Neural progenitor cell (in vitro differentiated cells): ENCODE measurements around the gene SCN2A.

Experiments
- EZH2 ChIP-seq: fragments of 200-600 bp; sonication (generic); IDR thresholded peaks from 2 replicates; pipeline ENCODE4 v1.6.1; 2017; ENCODE audit warnings: antibody characterized with exemption, mild to moderate bottlenecking, moderate library complexity
- EZH2phosphoT487 ChIP-seq: fragments of 200-600 bp; sonication (generic); IDR thresholded peaks from 2 replicates; pipeline ENCODE4 v1.6.1; 2017; ENCODE audit warnings: antibody characterized with exemption
- TF ChIP-seq, protein P1 (sequence below): fragments of 200-600 bp; sonication (generic); IDR thresholded peaks from 2 replicates; pipeline ENCODE4 v1.5.1; 2017; ENCODE audit warnings: antibody characterized with exemption, mild to moderate bottlenecking

DNA sequence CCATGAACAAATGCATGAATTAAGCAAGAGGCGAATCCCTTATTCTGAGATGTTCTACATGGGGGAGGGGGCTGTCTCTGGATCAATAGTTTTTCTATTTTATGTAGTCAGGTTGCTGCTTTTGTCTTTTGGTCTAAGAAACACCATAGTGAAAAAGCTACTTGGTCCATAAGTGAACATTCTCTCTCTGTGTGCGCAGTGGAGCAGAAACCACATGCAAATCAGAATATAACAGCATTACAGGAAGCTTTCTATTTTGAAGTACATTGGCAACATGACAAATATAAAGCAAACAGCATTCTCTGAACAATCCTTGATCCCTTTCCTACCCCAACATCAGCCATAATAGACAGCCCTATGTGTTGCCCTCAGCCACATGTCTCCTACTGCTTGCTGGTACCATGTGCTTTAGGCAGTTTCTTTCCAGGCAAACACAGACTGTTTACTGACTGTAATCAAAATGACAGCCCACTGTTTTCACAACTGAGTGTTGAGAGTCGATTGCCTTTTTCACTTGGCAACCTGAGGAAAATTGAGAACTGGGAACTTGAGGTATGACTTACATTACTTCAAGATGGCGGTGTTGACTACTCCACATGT is 45.9 kb upstream of the SCN2A start:
- TF ChIP-seq, protein P1, sequence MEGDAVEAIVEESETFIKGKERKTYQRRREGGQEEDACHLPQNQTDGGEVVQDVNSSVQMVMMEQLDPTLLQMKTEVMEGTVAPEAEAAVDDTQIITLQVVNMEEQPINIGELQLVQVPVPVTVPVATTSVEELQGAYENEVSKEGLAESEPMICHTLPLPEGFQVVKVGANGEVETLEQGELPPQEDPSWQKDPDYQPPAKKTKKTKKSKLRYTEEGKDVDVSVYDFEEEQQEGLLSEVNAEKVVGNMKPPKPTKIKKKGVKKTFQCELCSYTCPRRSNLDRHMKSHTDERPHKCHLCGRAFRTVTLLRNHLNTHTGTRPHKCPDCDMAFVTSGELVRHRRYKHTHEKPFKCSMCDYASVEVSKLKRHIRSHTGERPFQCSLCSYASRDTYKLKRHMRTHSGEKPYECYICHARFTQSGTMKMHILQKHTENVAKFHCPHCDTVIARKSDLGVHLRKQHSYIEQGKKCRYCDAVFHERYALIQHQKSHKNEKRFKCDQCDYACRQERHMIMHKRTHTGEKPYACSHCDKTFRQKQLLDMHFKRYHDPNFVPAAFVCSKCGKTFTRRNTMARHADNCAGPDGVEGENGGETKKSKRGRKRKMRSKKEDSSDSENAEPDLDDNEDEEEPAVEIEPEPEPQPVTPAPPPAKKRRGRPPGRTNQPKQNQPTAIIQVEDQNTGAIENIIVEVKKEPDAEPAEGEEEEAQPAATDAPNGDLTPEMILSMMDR, result no peak
- TF ChIP-seq EZH2 (no peak), EZH2phosphoT487 (no peak)
